ENCODE measurements around the gene CHMP5. TPM values are rescaled to one million over a fixed set of nuclear protein-coding genes. Genes with fewer than 3 reads are reported as not detected.

Gene CHMP5
- total RNA-seq, result 10 to 100 TPM; 55.9 to 72.4 (median 66.0) TPM

DNA sequence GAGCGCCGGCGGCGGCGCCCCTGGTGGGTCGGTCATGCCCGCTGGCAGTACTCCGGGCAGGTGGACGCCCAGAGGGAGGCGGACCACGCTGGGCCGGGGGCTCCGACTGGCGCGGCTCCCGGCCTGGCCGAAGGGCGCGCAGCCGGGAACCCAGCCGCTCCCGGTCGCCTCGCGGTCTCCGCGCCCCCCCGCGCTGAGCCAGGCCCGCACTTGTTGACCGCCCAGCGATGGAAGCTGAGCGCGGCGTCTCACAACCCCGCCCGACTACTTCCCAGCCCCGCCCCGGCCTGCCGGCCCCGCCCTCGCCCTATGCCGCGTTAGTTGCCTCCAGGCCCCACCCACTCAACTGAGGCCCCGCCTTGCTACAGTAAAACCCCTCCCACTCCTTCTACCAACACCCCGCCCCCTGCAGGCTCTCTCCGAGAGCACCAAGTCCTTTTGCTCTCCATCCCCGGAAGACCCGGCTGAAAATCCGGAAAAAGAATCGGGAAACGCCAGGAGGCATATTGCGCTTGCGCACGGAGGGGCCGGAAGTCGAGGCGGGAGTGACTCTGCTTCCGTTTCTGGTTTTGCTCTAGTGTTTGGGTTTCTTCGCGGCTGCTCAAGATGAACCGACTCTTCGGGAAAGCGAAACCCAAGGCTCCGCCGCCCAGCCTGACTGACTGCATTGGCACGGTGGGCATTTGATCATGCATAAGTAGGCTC, at the start of gene CHMP5, which contains the start of gene BAG1:
Gene CHMP5 (plus strand): TSS at position 577 of the 705 bp plus-strand sequence. CDS start 30 bp downstream, at position 607.
Gene BAG1 (minus strand): TSS at position 236 of the 705 bp plus-strand sequence.
- TF ChIP-seq, protein P1, sequence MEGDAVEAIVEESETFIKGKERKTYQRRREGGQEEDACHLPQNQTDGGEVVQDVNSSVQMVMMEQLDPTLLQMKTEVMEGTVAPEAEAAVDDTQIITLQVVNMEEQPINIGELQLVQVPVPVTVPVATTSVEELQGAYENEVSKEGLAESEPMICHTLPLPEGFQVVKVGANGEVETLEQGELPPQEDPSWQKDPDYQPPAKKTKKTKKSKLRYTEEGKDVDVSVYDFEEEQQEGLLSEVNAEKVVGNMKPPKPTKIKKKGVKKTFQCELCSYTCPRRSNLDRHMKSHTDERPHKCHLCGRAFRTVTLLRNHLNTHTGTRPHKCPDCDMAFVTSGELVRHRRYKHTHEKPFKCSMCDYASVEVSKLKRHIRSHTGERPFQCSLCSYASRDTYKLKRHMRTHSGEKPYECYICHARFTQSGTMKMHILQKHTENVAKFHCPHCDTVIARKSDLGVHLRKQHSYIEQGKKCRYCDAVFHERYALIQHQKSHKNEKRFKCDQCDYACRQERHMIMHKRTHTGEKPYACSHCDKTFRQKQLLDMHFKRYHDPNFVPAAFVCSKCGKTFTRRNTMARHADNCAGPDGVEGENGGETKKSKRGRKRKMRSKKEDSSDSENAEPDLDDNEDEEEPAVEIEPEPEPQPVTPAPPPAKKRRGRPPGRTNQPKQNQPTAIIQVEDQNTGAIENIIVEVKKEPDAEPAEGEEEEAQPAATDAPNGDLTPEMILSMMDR (IDR thresholded peaks at IDR 0.05; ENCODE audit: low read depth), result no peak

DNA sequence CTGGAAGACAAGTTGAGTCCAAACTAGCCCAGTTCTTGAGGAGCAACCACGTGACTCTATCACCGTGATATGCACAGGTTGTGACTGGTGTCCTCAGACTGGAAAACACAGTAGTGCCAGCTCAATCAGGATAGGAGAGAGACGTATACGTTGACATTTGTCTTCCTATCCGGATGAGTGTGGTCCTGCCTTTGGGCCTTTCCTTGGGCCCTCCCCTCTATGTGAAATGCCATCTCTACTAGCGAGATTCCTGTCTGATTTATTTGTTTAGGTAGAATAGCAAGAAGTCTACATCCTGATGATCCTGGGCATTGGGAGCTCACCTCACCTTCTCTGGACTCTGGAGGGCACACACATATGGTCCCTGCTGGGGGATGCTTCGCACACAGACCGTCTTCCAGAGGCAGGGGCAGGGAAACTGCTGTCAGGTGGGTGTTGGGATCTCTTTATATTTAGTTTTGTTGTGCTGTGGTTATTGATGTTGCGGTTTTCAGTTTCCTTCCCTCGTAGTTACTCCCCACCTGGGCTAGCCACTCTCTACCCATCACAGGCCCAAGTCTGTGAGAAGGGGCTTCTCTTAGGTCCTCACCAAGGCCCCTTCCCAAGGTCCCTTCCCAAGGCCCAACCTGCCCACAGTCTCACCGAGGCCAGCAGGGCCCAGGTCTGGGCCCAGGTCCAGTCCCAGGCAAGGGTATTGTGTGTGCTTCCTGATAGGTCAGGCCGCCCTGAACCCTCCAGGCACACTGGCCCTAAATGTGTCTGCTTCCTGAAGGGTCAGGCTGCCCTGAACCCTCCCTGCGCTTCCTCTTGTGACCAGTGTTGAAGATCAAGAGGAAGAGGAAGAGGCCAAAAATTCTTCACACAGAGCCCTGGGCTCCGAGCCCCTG, 43.9 kb upstream of the CHMP5 start:
- TF ChIP-seq, protein P1 (IDR thresholded peaks at IDR 0.05; ENCODE audit: low read depth), result no peak

DNA sequence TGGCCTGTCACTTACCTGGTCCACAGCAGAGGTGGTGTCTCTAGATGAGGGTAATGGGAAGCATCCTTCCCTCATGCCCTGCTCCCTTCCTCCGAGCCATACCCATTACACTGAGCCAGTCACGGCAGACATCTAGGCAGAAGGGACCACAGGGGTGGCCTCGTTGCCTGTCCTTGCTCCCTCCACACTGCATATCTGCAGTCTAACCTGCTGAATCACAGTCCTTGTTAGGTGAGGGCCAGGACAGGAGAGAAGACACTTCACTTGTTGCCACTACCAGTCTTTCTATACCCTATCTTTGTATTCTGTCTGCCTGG, 43.3 kb upstream of the CHMP5 start:
- TF ChIP-seq, protein P1 (IDR thresholded peaks at IDR 0.05; ENCODE audit: low read depth), result no peak

DNA sequence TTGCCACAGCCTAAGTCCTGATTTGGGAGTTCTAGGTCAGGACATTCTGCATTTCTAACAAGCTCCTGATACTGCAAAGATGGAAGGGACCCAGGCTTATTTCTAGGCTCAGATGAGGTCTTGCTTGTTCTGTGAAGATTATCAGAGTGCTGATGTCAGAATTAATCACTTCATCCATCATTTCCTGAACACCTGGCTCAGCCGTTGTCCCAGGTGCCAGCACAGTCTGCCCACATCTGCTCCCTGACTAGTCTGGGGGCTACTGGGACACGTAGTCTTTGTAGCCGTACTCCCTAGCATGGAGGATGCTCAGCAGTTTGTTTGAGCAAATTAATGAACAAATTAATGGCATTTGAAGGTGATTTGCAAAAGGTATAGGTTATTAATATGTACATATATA, 42.8 kb upstream of the CHMP5 start:
- TF ChIP-seq, protein P1 (IDR thresholded peaks at IDR 0.05; ENCODE audit: low read depth), result no peak

DNA sequence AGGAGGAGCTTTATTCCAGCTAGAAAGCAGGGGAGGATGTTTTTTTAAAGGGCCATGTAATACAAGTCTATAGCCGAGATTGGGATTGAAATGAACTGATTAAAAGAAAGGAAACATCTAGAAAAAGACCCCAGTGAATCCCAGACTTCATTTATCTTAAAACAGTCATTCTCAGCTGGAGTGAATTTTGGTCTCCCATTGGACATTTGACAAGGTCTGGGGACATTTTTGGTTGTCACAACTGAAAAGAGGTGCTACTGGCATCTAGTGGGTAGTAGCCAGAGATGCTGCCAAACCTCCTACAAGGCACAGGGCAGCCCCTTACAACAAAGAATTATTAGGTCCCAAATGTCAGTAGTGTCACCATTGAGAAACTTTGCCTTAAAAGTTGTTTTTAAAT, 41.2 kb upstream of the CHMP5 start:
- TF ChIP-seq, protein P1 (IDR thresholded peaks at IDR 0.05; ENCODE audit: low read depth), result no peak

DNA sequence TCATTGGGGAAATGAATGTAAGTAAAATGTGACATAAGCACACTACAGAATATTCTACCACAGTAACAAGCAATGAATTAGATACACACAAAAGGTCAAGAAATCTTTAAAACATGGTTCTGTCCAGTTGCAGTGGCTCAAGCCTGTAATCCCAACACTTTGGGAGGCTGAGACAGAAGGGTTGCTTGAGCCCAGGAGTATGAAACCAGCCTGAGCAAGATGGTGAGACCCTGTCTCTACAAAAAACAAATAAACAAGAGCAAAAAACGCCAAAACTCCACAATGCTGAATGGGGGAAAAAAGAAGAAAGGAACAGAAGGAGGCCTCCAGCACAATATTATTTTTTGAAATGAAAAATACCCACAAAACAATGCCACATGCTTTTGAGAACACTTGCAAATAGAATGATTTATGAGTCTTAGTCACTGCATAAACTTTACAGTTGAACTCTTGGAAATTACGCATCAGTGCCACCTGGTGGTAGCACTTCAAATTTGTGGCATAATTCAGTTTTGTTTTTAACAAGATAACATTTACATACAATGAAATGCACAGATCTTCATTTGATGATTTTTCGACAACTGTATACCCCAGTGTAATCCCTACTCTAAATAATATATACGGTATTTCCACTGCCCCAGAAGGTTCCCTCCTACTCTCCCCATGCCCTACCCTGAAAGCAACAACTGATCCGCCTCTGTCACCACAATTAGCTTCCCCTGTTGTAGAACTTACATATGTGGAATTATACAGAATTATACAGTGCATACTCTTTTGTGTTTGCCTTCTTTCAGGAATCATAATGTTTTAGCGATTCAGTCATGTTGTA, 39.3 kb upstream of the CHMP5 start:
- TF ChIP-seq, protein P1 (IDR thresholded peaks at IDR 0.05; ENCODE audit: low read depth), result no peak

Measured in subcutaneous adipose tissue (tissue), 4 donors.